ENCODE data around the gene IFNAR2.

Gene IFNAR2

GRCh38 chr21:33229784-33230544 is at the start of gene IFNAR2:
Gene IFNAR2, plus strand, starts transcription at chr21:33229938. Its CDS starts 11,985 bp downstream, at chr21:33241923.
- H3K4me1 ChIP-seq: peaks cover 0 to 35% (median 8%) of the 10 kb centered on the region in 4 donors
- H3K4me3 ChIP-seq: peak within 1 kb of the TSS; percentile 92 to 100
- no peaks in the 10 kb centered on the region for H3K9me3 ChIP-seq
- TF ChIP-seq, protein P1, sequence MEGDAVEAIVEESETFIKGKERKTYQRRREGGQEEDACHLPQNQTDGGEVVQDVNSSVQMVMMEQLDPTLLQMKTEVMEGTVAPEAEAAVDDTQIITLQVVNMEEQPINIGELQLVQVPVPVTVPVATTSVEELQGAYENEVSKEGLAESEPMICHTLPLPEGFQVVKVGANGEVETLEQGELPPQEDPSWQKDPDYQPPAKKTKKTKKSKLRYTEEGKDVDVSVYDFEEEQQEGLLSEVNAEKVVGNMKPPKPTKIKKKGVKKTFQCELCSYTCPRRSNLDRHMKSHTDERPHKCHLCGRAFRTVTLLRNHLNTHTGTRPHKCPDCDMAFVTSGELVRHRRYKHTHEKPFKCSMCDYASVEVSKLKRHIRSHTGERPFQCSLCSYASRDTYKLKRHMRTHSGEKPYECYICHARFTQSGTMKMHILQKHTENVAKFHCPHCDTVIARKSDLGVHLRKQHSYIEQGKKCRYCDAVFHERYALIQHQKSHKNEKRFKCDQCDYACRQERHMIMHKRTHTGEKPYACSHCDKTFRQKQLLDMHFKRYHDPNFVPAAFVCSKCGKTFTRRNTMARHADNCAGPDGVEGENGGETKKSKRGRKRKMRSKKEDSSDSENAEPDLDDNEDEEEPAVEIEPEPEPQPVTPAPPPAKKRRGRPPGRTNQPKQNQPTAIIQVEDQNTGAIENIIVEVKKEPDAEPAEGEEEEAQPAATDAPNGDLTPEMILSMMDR (IDR thresholded peaks at IDR 0.05): no peak
- H3K27ac ChIP-seq: peak within 1 kb of the TSS; percentile 90 to 92
- H3K27me3 ChIP-seq: no peaks in the 10 kb centered on the region
- peak; percentile 57 to 84 for DNase-seq
- H3K36me3 ChIP-seq: no peaks in the 10 kb centered on the region
- intact Hi-C loops (cut with DNase I; ENCODE audit: low total_unique reads): no loop called here

- H3K4me1 ChIP-seq: no peaks in the 10 kb centered on the region
- TF ChIP-seq, protein P1 (IDR thresholded peaks at IDR 0.05): no peak
- no peak for DNase-seq
- H3K36me3 ChIP-seq: no peaks in the 10 kb centered on the region
- intact Hi-C loops (cut with DNase I; ENCODE audit: low total_unique reads): no loop called here
- no peak overlapping the region for H3K27ac ChIP-seq
- no peaks in the 10 kb centered on the region for H3K9me3 ChIP-seq
- H3K27me3 ChIP-seq: peaks cover 0 to 21% of the 10 kb centered on the region in 2 donors
- H3K4me3 ChIP-seq: no peak overlapping the region
Measured at GRCh38 chr21:33185852-33186251, 43.9 kb upstream of the IFNAR2 start.

DNA sequence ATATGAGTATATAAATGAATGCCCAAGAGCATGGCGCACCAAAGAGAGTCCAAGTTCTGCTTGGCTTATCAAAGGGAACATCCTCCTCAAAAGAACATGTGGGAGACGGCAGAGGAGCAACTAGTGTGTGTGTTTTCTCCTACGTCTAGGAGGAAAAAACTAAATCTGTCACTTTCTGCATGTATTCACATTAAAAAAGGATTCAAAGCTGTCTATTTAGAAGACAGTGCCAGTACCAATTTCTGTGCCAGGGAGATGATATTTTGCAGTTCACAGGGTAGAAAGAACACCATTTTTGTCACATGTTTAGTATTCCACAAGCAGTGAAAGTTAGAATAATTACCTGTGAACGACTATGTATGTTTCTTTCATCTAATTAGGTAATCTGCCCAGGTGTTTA is 42.5 kb upstream of the IFNAR2 start:
- Histone ChIP-seq H3K9me3 (no peaks in the 10 kb centered on the region), H3K4me3 (no peak overlapping the region), H3K27ac (no peak overlapping the region), H3K27me3 (peaks cover 0 to 15% of the 10 kb centered on the region in 2 donors), H3K36me3 (no peaks in the 10 kb centered on the region), H3K4me1 (no peaks in the 10 kb centered on the region)
- TF ChIP-seq, protein P1 (IDR thresholded peaks at IDR 0.05): no peak
- intact Hi-C loops (cut with DNase I; ENCODE audit: low total_unique reads): no loop called here
- no peak for DNase-seq

DNA sequence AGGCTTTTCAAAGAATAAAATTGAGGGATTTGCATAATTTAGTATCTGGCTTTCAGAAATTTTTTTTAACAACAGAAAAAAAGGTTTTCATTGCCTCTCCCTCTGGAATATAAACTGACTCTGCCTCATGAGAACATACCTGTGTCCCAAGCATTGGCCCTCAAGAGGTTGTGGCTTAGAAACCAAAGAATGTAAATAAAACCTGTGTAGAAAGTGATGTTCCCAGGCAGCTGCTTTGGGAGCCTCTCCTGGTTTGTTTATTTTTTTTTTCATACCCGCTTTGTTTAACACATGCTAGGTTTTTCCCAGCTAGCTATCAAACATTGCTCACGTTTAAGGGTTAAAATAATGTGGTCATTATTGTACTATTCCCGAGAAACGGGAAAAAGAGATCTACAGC is 40.5 kb upstream of the IFNAR2 start:
- Histone ChIP-seq H3K4me1 (no peaks in the 10 kb centered on the region), H3K36me3 (no peaks in the 10 kb centered on the region), H3K4me3 (no peak overlapping the region), H3K27me3 (peaks cover 0 to 15% of the 10 kb centered on the region in 2 donors), H3K9me3 (no peaks in the 10 kb centered on the region), H3K27ac (no peak overlapping the region)
- intact Hi-C loops (cut with DNase I; ENCODE audit: low total_unique reads): no loop called here
- TF ChIP-seq, protein P1 (IDR thresholded peaks at IDR 0.05): no peak
- DNase-seq: no peak

DNA sequence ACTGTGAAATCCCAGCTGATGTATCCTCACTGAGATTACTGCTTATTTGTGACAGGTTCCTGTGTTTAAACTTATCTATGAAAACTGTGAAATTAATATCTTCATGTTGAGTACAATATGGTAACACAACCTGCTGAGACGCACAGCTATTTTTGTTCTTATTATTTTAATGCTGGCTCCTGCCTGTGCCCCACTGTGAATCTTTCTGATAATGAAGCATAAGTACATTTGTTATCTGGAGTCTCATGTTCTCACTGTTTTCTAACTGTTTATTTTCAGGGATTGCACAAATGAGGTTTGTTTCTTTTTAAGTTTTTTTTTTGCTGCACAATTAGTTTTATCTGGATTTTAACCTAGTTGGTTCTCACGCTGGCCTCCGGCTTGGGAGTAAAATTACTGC is 39.9 kb upstream of the IFNAR2 start:
- peaks cover 0 to 15% of the 10 kb centered on the region in 2 donors for H3K27me3 ChIP-seq
- TF ChIP-seq, protein P1 (IDR thresholded peaks at IDR 0.05): no peak
- no peaks in the 10 kb centered on the region for H3K36me3 ChIP-seq
- no peak for DNase-seq
- no peak overlapping the region for H3K4me3 ChIP-seq
- H3K27ac ChIP-seq: no peak overlapping the region
- intact Hi-C loops (cut with DNase I; ENCODE audit: low total_unique reads): loop anchor here (5.0 to 10.0 kb wide), 2 partner anchors 185 to 353 kb away; no protein-coding TSS in a partner anchor
- H3K9me3 ChIP-seq: no peaks in the 10 kb centered on the region
- no peaks in the 10 kb centered on the region for H3K4me1 ChIP-seq

Data from tibial artery (tissue), 4 donors.